IMR-90 (cell line): ENCODE results near the gene UNC5A. TPM values are rescaled to one million over a fixed set of nuclear protein-coding genes. Genes with fewer than 3 reads are reported as not detected.

Source experiments
- ATAC-seq: fragments of 200-7000 bp; cut with Tn5 transposase; 2 replicates; pipeline ENCODE4 v1.9.1; 2020; ENCODE audit warnings: low read depth, mild to moderate bottlenecking, moderate library complexity
- BruUV-seq: library from RNA; stranded (reverse); fragments of 400-500 nt; replicated peaks from 2 replicates; lab custom pipeline; 2021; lab: Mats Ljungman, UMichigan
- CTCF ChIA-PET: fragments of 300-600 bp; formaldehyde crosslinking; extraction: SDS; loops from one replicate; lab custom pipeline; 2021; ENCODE audit warnings: antibody characterized with exemption; lab: Yijun Ruan, JAX
- POLR2A ChIA-PET: fragments of 300-600 bp; sonication (Branson Sonifier 250); formaldehyde crosslinking; loops from one replicate; lab custom pipeline; 2022; ENCODE audit warnings: antibody characterized with exemption; ENCODE audit not compliant: unreplicated experiment; lab: Charles Lee
- DNase-seq: peaks from one replicate; pipeline ENCODE4 v3.0.0; 2013
- H2AFZ ChIP-seq: replicated peaks from 2 replicates; pipeline ENCODE3; 2013; ENCODE audit warnings: low read length, mild to moderate bottlenecking; ENCODE audit not compliant: poor library complexity
- H2AK5ac ChIP-seq: 2 replicates; pipeline ENCODE4 v1.6.1; 2013; ENCODE audit warnings: low read depth, low read length, inconsistent platforms
- H2AK9ac ChIP-seq: replicated peaks from 2 replicates; pipeline ENCODE3; 2013; ENCODE audit warnings: mild to moderate bottlenecking, low read depth, low read length, moderate library complexity; ENCODE audit not compliant: poor library complexity
- H2BK120ac ChIP-seq: 2 replicates; pipeline ENCODE4 v1.6.1; 2013; ENCODE audit warnings: low read depth, low read length, inconsistent platforms
- H2BK15ac ChIP-seq: 3 replicates; pipeline ENCODE4 v1.6.1; 2013; ENCODE audit warnings: low read depth, low read length, inconsistent platforms
- H2BK20ac ChIP-seq: 2 replicates; pipeline ENCODE4 v1.6.1; 2013; ENCODE audit warnings: low read depth, mild to moderate bottlenecking, inconsistent platforms, low read length, moderate library complexity
- H2BK5ac ChIP-seq: 2 replicates; pipeline ENCODE4 v1.6.1; 2013; ENCODE audit warnings: mild to moderate bottlenecking, low read depth, low read length, inconsistent platforms; ENCODE audit not compliant: poor library complexity, severe bottlenecking
- H3K14ac ChIP-seq: replicated peaks from 2 replicates; pipeline ENCODE4 v1.6.1; 2013; ENCODE audit warnings: low read depth, low read length, inconsistent platforms
- H3K18ac ChIP-seq: 2 replicates; pipeline ENCODE4 v1.6.1; 2013; ENCODE audit warnings: low read depth, low read length, control low read depth
- H3K23ac ChIP-seq: 2 replicates; pipeline ENCODE4 v1.6.1; 2013; ENCODE audit warnings: low read depth, low read length, inconsistent platforms
- H3K27ac ChIP-seq: 2 replicates; pipeline ENCODE4 v1.5.1; 2013; ENCODE audit warnings: mild to moderate bottlenecking, control low read depth, low read length; ENCODE audit not compliant: insufficient read depth
- H3K27me3 ChIP-seq: 2 replicates; pipeline ENCODE4 v1.6.1; 2013; ENCODE audit warnings: low read length; ENCODE audit not compliant: control insufficient read depth, insufficient read depth
- H3K36me3 ChIP-seq: 2 replicates; pipeline ENCODE4 v1.6.1; 2013; ENCODE audit warnings: low read length, mixed read lengths; ENCODE audit not compliant: control insufficient read depth, insufficient read depth
- H3K4ac ChIP-seq: 2 replicates; pipeline ENCODE4 v1.6.1; 2013; ENCODE audit warnings: low read depth, low read length, inconsistent platforms
- H3K4me1 ChIP-seq: 2 replicates; pipeline ENCODE4 v1.6.1; 2013; ENCODE audit warnings: low read length, mixed read lengths; ENCODE audit not compliant: control insufficient read depth, insufficient read depth
- H3K4me2 ChIP-seq: 2 replicates; pipeline ENCODE4 v1.6.1; 2013; ENCODE audit warnings: low read depth, mild to moderate bottlenecking, control low read depth, low read length, moderate library complexity
- H3K4me3 ChIP-seq: 2 replicates; pipeline ENCODE4 v1.5.1; 2013; ENCODE audit warnings: low read depth, mild to moderate bottlenecking, control low read depth, low read length, moderate library complexity; ENCODE audit not compliant: insufficient read depth
- H3K56ac ChIP-seq: 2 replicates; pipeline ENCODE4 v1.6.1; 2013; ENCODE audit warnings: low read length, inconsistent platforms; ENCODE audit not compliant: insufficient read depth; ENCODE audit errors: extremely low read depth
- H3K79me1 ChIP-seq, 2 experiments: 2 replicates each; pipeline ENCODE4 v1.6.1; 2013; ENCODE audit warnings: low read length in 2 of 2, inconsistent platforms in 1 of 2, low read depth in 1 of 2
- H3K9ac ChIP-seq: 2 replicates; pipeline ENCODE4 v1.6.1; 2013; ENCODE audit warnings: low read depth, low read length, control low read depth
- H3K9me1 ChIP-seq: 2 replicates; pipeline ENCODE4 v1.6.1; 2013; ENCODE audit warnings: low read length, inconsistent platforms; ENCODE audit not compliant: insufficient read depth
- H3K9me3 ChIP-seq: 2 replicates; pipeline ENCODE4 v1.6.1; 2013; ENCODE audit warnings: low read length; ENCODE audit not compliant: control insufficient read depth, insufficient read depth
- H4K20me1 ChIP-seq: 2 replicates; pipeline ENCODE4 v1.6.1; 2013; ENCODE audit warnings: low read length, inconsistent platforms; ENCODE audit not compliant: insufficient read depth
- H4K5ac ChIP-seq: 2 replicates; pipeline ENCODE4 v1.6.1; 2013; ENCODE audit warnings: mild to moderate bottlenecking, low read depth, low read length, control low read depth
- H4K8ac ChIP-seq, 2 experiments: 2 replicates each; pipeline ENCODE4 v1.6.1; 2013; ENCODE audit warnings: low read depth in 2 of 2, low read length in 2 of 2, control low read depth in 1 of 2, inconsistent platforms in 1 of 2
- H4K91ac ChIP-seq: 2 replicates; pipeline ENCODE4 v1.6.1; 2013; ENCODE audit warnings: low read depth, low read length, inconsistent platforms; ENCODE audit not compliant: insufficient read depth
- FOS ChIP-seq: fragments of 150-350 bp; IDR thresholded peaks from 2 replicates; pipeline ENCODE4 v1.6.1; 2016; ENCODE audit warnings: low read depth, low read length
- NFE2L2 ChIP-seq: fragments of 150-350 bp; IDR thresholded peaks from 2 replicates; pipeline ENCODE4 v1.6.1; 2016; ENCODE audit warnings: low read depth, mild to moderate bottlenecking, low read length
- WGBS, 2 experiments: methylation state at CpG; one replicate each; pipeline versions ENCODE4 v1.1.5 to v1.1.7; 2013; ENCODE audit warnings: missing lambda C conversion rate in 2 of 2; ENCODE audit not compliant: insufficient read length in 1 of 2; ENCODE audit errors: extremely low coverage in 2 of 2; 5-methylcytosine and 5-hydroxymethylcytosine counted together
- dilution Hi-C: fragments of 300-500 bp; cut with HindIII; formaldehyde crosslinking; loops from one replicate; pipeline ENCODE4 v1.14.3; 2018; ENCODE audit warnings: low sequenced_read_pairs; ENCODE audit not compliant: unreplicated experiment
- in situ Hi-C: fragments of 300-500 bp; cut with MboI; formaldehyde crosslinking; loops from 3 replicates; pipeline ENCODE4 v1.14.3; 2019; ENCODE audit warnings: low sequenced_read_pairs, inconsistent platforms, mixed read lengths
- intact Hi-C: fragments of 100-400 bp; cut with micrococcal nuclease; formaldehyde crosslinking; loops from 2 replicates; pipeline ENCODE4 v1.10.0; 2022
- polyA plus RNA-seq, 3 experiments: library from polyadenylated mRNA; depleted of rRNA; stranded (reverse); fragments of >200 nt; gene quantifications; 2 replicates each; pipeline ENCODE4 v1.2.3, GENCODE V29; 2012; ENCODE audit warnings: low replicate concordance in 1 of 3
- total RNA-seq: library from RNA; depleted of rRNA; stranded (reverse); fragments of >200 nt; gene quantifications from 2 replicates; pipeline ENCODE4 v1.2.3, GENCODE V29; 2012
- TF ChIP-seq, protein P1 (sequence below): fragments of 150-350 bp; IDR thresholded peaks from 2 replicates; pipeline ENCODE4 v1.6.1; 2017; ENCODE audit warnings: mild to moderate bottlenecking, antibody characterized with exemption, low read length, low read depth

UNC5A gene
- total and polyA plus RNA-seq, 2 of the 4 experiments (the other 2 are of a cell fraction): not detected

- intact Hi-C loops (no loop called here), in situ Hi-C loops (no loop called here), dilution Hi-C loops (no loop called here)
- Histone ChIP-seq H3K4me3 (no peak overlapping the region), H2AFZ (peak overlapping the region; percentile 0), H2BK15ac (no peak overlapping the region), H3K9me3 (no peaks in the 10 kb centered on the region), H4K91ac (no peak overlapping the region), H3K79me1 (no peaks in the 10 kb centered on the region), H3K9me1 (no peaks in the 10 kb centered on the region), H4K8ac (no peak overlapping the region), H2BK120ac (no peak overlapping the region), H2AK5ac (no peak overlapping the region), H2BK20ac (no peak overlapping the region), H3K4ac (no peak overlapping the region), H4K5ac (no peak overlapping the region), H3K56ac (no peak overlapping the region), H3K18ac (no peak overlapping the region), H3K4me2 (no peak overlapping the region), H3K14ac (no peak overlapping the region), H3K27ac (no peak overlapping the region), H2BK5ac (no peak overlapping the region), H3K27me3 (peaks cover 48% of the 10 kb centered on the region; the same call in 1 of the 2 replicates), H3K23ac (no peak overlapping the region), H3K9ac (no peak overlapping the region), H4K20me1 (no peaks in the 10 kb centered on the region), H3K4me1 (no peaks in the 10 kb centered on the region; the same call in 1 of the 2 replicates), H2AK9ac (no peak overlapping the region), H3K36me3 (no peaks in the 10 kb centered on the region)
- TF ChIP-seq NFE2L2 (no peak), FOS (no peak)
- TF ChIP-seq, protein P1, sequence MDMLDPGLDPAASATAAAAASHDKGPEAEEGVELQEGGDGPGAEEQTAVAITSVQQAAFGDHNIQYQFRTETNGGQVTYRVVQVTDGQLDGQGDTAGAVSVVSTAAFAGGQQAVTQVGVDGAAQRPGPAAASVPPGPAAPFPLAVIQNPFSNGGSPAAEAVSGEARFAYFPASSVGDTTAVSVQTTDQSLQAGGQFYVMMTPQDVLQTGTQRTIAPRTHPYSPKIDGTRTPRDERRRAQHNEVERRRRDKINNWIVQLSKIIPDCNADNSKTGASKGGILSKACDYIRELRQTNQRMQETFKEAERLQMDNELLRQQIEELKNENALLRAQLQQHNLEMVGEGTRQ: no peak
- DNase-seq (no peak), ATAC-seq (no peak)
- CTCF ChIA-PET: no interaction called here
- WGBS, 2 experiments: 26% methylated on average over 3 of the region's 7 CpGs; no CpG with 5 or more reads in 1 of the 2 experiments
- no TSS peak for BruUV-seq
- POLR2A ChIA-PET: no interaction called here
Observed at GRCh38 chr5:176849611-176850227, 39.4 kb downstream of the UNC5A start.
